ENCODE data around the gene TMEM82. TPM values are rescaled to one million over a fixed set of nuclear protein-coding genes. Genes with fewer than 3 reads are reported as not detected.

Gene TMEM82
- total RNA-seq, 2 experiments from 2014 or later, result not detected

DNA sequence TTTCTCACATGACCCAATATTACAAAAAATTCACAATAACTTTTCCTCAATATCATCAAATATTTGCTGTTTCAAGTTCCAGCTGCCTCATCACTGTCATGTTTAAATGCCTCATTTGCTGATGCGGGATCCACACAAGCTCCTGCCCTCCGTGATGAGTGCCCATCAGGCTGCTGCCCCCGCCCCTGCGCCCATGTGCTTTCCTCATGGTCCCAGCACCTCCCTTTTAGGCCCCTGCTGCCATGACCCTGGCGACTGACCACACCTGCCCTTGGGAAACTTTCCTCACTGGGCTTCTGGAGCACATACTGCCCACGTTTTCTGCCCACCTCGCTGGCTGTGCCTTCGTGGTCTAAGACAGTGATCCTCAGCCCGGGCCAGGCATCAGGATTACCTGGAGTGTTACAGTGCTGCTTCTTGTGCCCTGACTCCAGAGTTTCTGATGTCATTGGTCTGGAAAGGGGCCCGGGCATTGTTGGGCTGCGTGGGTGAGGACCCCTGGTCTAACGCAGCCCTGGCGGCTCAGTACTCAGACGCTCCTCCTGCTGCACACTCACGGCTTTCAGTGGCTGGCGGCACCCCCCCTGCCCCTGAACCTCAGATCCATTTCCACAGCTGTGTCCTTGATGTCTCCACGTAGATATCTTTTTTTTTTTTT lies 37.6 kb upstream of the TMEM82 start:
- Histone ChIP-seq H3K9me3 (ENCODE audit: low read length) (no peaks in the 10 kb centered on the region), H3K27ac (ENCODE audit: low read depth, low read length, poor library complexity, severe bottlenecking) (no peak overlapping the region), H4K20me1 (ENCODE audit: insufficient read depth, low read length) (no peaks in the 10 kb centered on the region), H3K4me1 (ENCODE audit: insufficient read depth, low read length, poor library complexity, severe bottlenecking) (peaks cover 8% of the 10 kb centered on the region), H2AFZ (ENCODE audit: low read length) (no peak overlapping the region), H3K79me2 (ENCODE audit: insufficient read depth, low read depth, low read length) (peaks cover 4% of the 10 kb centered on the region; the same call in 1 of the 2 replicates), H3K36me3 (ENCODE audit: insufficient read depth, low read length) (peaks cover 6% of the 10 kb centered on the region), H3K4me3 (ENCODE audit: low read depth, low read length, poor library complexity, severe bottlenecking) (no peak overlapping the region), H3K9me2 (ENCODE audit: insufficient read depth, low read length) (no peaks in the 10 kb centered on the region), H3K4me2 (ENCODE audit: low read length) (no peak overlapping the region)
- no peak for DNase-seq (ENCODE audit: low spot score)
- ChIA-PET POLR2A (no interaction called here), CTCF (ENCODE audit: unreplicated experiment) (no interaction called here)
- TF ChIP-seq, protein P1, sequence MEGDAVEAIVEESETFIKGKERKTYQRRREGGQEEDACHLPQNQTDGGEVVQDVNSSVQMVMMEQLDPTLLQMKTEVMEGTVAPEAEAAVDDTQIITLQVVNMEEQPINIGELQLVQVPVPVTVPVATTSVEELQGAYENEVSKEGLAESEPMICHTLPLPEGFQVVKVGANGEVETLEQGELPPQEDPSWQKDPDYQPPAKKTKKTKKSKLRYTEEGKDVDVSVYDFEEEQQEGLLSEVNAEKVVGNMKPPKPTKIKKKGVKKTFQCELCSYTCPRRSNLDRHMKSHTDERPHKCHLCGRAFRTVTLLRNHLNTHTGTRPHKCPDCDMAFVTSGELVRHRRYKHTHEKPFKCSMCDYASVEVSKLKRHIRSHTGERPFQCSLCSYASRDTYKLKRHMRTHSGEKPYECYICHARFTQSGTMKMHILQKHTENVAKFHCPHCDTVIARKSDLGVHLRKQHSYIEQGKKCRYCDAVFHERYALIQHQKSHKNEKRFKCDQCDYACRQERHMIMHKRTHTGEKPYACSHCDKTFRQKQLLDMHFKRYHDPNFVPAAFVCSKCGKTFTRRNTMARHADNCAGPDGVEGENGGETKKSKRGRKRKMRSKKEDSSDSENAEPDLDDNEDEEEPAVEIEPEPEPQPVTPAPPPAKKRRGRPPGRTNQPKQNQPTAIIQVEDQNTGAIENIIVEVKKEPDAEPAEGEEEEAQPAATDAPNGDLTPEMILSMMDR (conservative IDR thresholded peaks at IDR 0.05; ENCODE audit: low read length), result no peak
- no peak for TF ChIP-seq EZH2phosphoT487 (IDR thresholded peaks at IDR 0.05; ENCODE audit: borderline replicate concordance, low read depth, low read length)
- intact Hi-C loops (cut with micrococcal nuclease; ENCODE audit: unreplicated experiment), result no loop called here
- no TSS peak for BruUV-seq (replicated peaks)

DNA sequence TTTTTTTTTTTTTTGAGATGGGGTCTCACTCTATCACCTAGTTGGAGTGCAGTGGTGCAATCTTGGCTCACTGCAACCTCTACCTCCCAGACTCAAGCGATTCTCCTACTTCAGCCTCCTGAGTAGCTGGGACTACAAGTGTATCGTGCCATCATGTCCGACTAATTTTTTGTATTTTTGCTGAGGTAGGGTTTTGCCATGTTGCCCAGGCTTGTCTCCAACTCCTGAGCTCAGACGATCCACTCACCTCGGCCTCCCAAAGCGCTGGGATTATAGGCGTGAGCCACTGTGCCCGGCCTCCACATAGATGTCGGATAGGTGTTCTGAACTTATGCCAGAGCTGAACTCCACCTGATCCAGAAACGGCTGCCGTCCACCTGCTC lies 37.1 kb upstream of the TMEM82 start:
- Histone ChIP-seq H3K4me2 (ENCODE audit: low read length) (no peak overlapping the region), H3K4me1 (ENCODE audit: insufficient read depth, low read length, poor library complexity, severe bottlenecking) (peaks cover 3% of the 10 kb centered on the region), H3K79me2 (ENCODE audit: insufficient read depth, low read depth, low read length) (no peaks in the 10 kb centered on the region; the same call in 1 of the 2 replicates), H3K4me3 (ENCODE audit: low read depth, low read length, poor library complexity, severe bottlenecking) (no peak overlapping the region), H4K20me1 (ENCODE audit: insufficient read depth, low read length) (no peaks in the 10 kb centered on the region), H2AFZ (ENCODE audit: low read length) (no peak overlapping the region), H3K27ac (ENCODE audit: low read depth, low read length, poor library complexity, severe bottlenecking) (no peak overlapping the region), H3K9me3 (ENCODE audit: low read length) (no peaks in the 10 kb centered on the region), H3K9me2 (ENCODE audit: insufficient read depth, low read length) (no peaks in the 10 kb centered on the region), H3K36me3 (ENCODE audit: insufficient read depth, low read length) (peaks cover 6% of the 10 kb centered on the region)
- no peak for DNase-seq (ENCODE audit: low spot score)
- no peak for TF ChIP-seq EZH2phosphoT487 (IDR thresholded peaks at IDR 0.05; ENCODE audit: borderline replicate concordance, low read depth, low read length)
- TF ChIP-seq, protein P1 (conservative IDR thresholded peaks at IDR 0.05; ENCODE audit: low read length), result no peak
- ChIA-PET POLR2A (no interaction called here), CTCF (ENCODE audit: unreplicated experiment) (no interaction called here)
- intact Hi-C loops (cut with micrococcal nuclease; ENCODE audit: unreplicated experiment), result no loop called here
- no TSS peak for BruUV-seq (replicated peaks)

DNA sequence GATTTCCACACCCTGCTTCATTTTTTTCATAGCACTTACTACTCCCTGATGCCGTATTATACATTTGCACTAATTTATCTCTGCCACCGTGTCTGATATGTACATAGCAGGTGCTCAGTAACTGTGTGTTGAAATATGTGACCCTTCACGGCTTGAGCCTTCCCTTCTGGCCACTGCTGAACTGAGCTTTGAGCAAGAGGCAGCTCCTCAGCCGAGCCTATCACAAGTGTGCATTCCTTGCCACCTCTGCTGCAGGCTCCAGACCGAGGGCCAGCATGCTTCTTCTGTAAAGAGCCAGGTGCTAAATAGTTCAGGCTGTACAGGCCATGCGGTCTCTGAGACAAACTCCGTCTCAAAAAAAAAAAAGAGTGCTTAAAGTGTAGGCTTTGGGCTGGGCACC lies 35.5 kb upstream of the TMEM82 start:
- Histone ChIP-seq H3K9me3 (ENCODE audit: low read length) (no peaks in the 10 kb centered on the region), H2AFZ (ENCODE audit: low read length) (no peak overlapping the region), H3K4me1 (ENCODE audit: insufficient read depth, low read length, poor library complexity, severe bottlenecking) (no peaks in the 10 kb centered on the region), H4K20me1 (ENCODE audit: insufficient read depth, low read length) (no peaks in the 10 kb centered on the region), H3K36me3 (ENCODE audit: insufficient read depth, low read length) (peaks cover 6% of the 10 kb centered on the region), H3K4me3 (ENCODE audit: low read depth, low read length, poor library complexity, severe bottlenecking) (no peak overlapping the region), H3K79me2 (ENCODE audit: insufficient read depth, low read depth, low read length) (no peaks in the 10 kb centered on the region), H3K9me2 (ENCODE audit: insufficient read depth, low read length) (no peaks in the 10 kb centered on the region), H3K27ac (ENCODE audit: low read depth, low read length, poor library complexity, severe bottlenecking) (no peak overlapping the region), H3K4me2 (ENCODE audit: low read length) (no peak overlapping the region)
- intact Hi-C loops (cut with micrococcal nuclease; ENCODE audit: unreplicated experiment), result no loop called here
- no TSS peak for BruUV-seq (replicated peaks)
- no peak for DNase-seq (ENCODE audit: low spot score)
- ChIA-PET CTCF (ENCODE audit: unreplicated experiment) (no interaction called here), POLR2A (interaction anchor here (0.6 to 0.7 kb wide), 2 partner anchors 9 to 145 kb away, joined by 3 read pairs; no protein-coding TSS in a partner anchor)
- TF ChIP-seq, protein P1 (conservative IDR thresholded peaks at IDR 0.05; ENCODE audit: low read length), result no peak
- TF ChIP-seq EZH2phosphoT487 (IDR thresholded peaks at IDR 0.05; ENCODE audit: borderline replicate concordance, low read depth, low read length), result no peak
